Ovary (tissue), 9 donors: ENCODE results near the gene PRR22. TPM values are rescaled to one million over a fixed set of nuclear protein-coding genes. Genes with fewer than 3 reads are reported as not detected.

ENCODE experiments used
- DNase-seq, 5 donors: peaks; one replicate each; pipeline ENCODE4 v3.0.0-alpha.2; 2019 to 2020
- H3K27ac ChIP-seq, 2 donors: fragments of 200-600 bp; one replicate each; pipeline versions ENCODE4 v1.5.1 to v1.8.0; 2019 to 2022
- H3K27me3 ChIP-seq: fragments of 200-600 bp; one replicate; pipeline ENCODE4 v1.8.0; 2022
- H3K36me3 ChIP-seq: fragments of 200-600 bp; sonication (generic); one replicate; pipeline ENCODE4 v1.5.1; 2019
- H3K4me1 ChIP-seq: one replicate; pipeline ENCODE4 v1.8.1; 2013; ENCODE audit warnings: mild to moderate bottlenecking, moderate library complexity; ENCODE audit not compliant: insufficient read depth
- H3K4me3 ChIP-seq: fragments of 200-600 bp; sonication (generic); one replicate; pipeline ENCODE4 v1.5.1; 2017
- H3K9me3 ChIP-seq, 2 donors: fragments of 200-600 bp in 1 of 2; sonication (generic) in 1 of 2; one replicate each; pipeline versions ENCODE4 v1.5.1 to v1.8.1; 2013 to 2019; ENCODE audit warnings: mild to moderate bottlenecking in 1 of 2, moderate library complexity in 1 of 2
- CTCF ChIP-seq, 3 donors: fragments of 450-650 bp in 2 of 3; fragments of 200-600 bp in 1 of 3; IDR thresholded peaks; one replicate each; pipeline versions ENCODE4 v1.5.1 to v1.8.0; 2016 to 2022; ENCODE audit warnings: antibody characterized with exemption in 3 of 3, mild to moderate bottlenecking in 1 of 3
- EP300 ChIP-seq: sonication (generic); formaldehyde crosslinking; IDR thresholded peaks from one replicate; pipeline ENCODE4 v1.6.1; 2017; ENCODE audit warnings: antibody characterized with exemption
- POLR2A ChIP-seq: fragments of 450-650 bp; IDR thresholded peaks from one replicate; pipeline ENCODE4 v1.6.1; 2017; ENCODE audit warnings: antibody characterized with exemption, mild to moderate bottlenecking, moderate library complexity
- WGBS, 3 donors: extraction: QIAGEN DNeasy Blood & Tissue Kit in 1 of 3; methylation state at CpG; one replicate each; pipeline versions ENCODE4 v1.1.5 to v1.1.7; 2013 to 2017; 5-methylcytosine and 5-hydroxymethylcytosine counted together
- intact Hi-C, 4 donors: fragments of 100-400 bp; cut with DNase I; formaldehyde crosslinking; loops; one replicate each; pipeline versions ENCODE4 v1.11.0 to v1.15.1; 2022 to 2023
- polyA plus RNA-seq, 2 donors: library from polyadenylated mRNA; stranded (reverse); fragments of 200-250 nt in 1 of 2; fragments of 350-450 nt in 1 of 2; fragmentation: Illumina TruSeq in 1 of 2; extraction: RNeasy Lipid Tissue Mini Kit (QIAGEN cat#74804) in 1 of 2; gene quantifications; one replicate each; pipeline ENCODE4 v1.2.3, GENCODE V29; 2013 to 2014
- total RNA-seq, 7 donors: library from RNA; depleted of rRNA in 2 of 7; stranded (reverse); fragments of >200 nt in 2 of 7; fragmentation: NEBNext Ultra II Directional in 3 of 7; extraction: Animal tissue kit (Norgen Biotek cat#: 25700) in 3 of 7; gene quantifications; one replicate each; pipeline versions ENCODE4 v1.1.0 to v1.2.4, GENCODE V29; 2016 to 2023
- donor health status: DM: no; HTN: no; CAD: no; lungs with moderate emphysema.
- donor health status: DM: no; HTN: no; CAD: no.
- donor health status: Bipolar disorder and iron deficiency.
- donor health status: DM: yes; HTN: yes; CAD: no.
- donor health status: DM: no; HTN: no; CAD: no.
- donor health status: DM: yes; HTN: yes; CAD: no.

The PRR22 gene
- total and polyA plus RNA-seq, 9 donors, result 0.24 to 3.8 (median 2.0) TPM; not detected in 1

- Histone ChIP-seq H3K9me3 (no peaks in the 10 kb centered on the region), H3K27ac (no peak overlapping the region), H3K27me3 (no peaks in the 10 kb centered on the region), H3K4me3 (no peak overlapping the region), H3K4me1 (peaks cover 2% of the 10 kb centered on the region), H3K36me3 (no peaks in the 10 kb centered on the region)
- WGBS, 3 donors, result 28 to 44% (median 36%) methylated on average over 6 of the region's 6 CpGs
- intact Hi-C loops, result loop anchor here in 1 of 4 donors (10.0 kb wide), 1 partner anchor 89 kb away; no protein-coding TSS in a partner anchor
- no peak for TF ChIP-seq EP300
- no peak for TF ChIP-seq CTCF (IDR thresholded peaks at IDR 0.05)
- TF ChIP-seq POLR2A, result no peak
- DNase-seq, result no peak
Observed at GRCh38 chr19:5806133-5806489, 21.6 kb upstream of the PRR22 start.

- Histone ChIP-seq H3K4me1 (peaks cover 2% of the 10 kb centered on the region), H3K27ac (no peak overlapping the region), H3K4me3 (no peak overlapping the region), H3K9me3 (no peaks in the 10 kb centered on the region), H3K36me3 (no peaks in the 10 kb centered on the region), H3K27me3 (no peaks in the 10 kb centered on the region)
- intact Hi-C loops, result loop anchor here in 1 of 4 donors (10.0 kb wide), 1 partner anchor 89 kb away; no protein-coding TSS in a partner anchor
- DNase-seq, result peak in 3 of 5 donors; percentile 36 to 63 (median 36)
- WGBS, 3 donors, result 2 to 4% (median 3%) methylated on average over 18 to 46 of the region's 46 CpGs
- TF ChIP-seq POLR2A (no peak), CTCF (IDR thresholded peaks at IDR 0.05) (peak in 1 of 3 donors; percentile 33)
Observed at GRCh38 chr19:5805462-5806132, 21.1 kb upstream of the PRR22 start.

GRCh38 chr19:5804516-5805461 lies 20.2 kb upstream of the PRR22 start, which contains the start of gene NRTN:
Gene NRTN, plus strand, starts transcription at chr19:5805067. Its CDS starts 19,099 bp downstream, at chr19:5824166.
- no peaks in the 10 kb centered on the region for H3K27me3 ChIP-seq
- H3K9me3 ChIP-seq, result no peaks in the 10 kb centered on the region
- DNase-seq, result peak in 1 of 5 donors; percentile 34
- H3K36me3 ChIP-seq, result no peaks in the 10 kb centered on the region
- TF ChIP-seq POLR2A (no peak), CTCF (IDR thresholded peaks at IDR 0.05) (no peak), EP300 (no peak)
- WGBS, 3 donors, result 1 to 3% (median 2%) methylated on average over 33 to 87 of the region's 107 CpGs
- H3K4me3 ChIP-seq, result no peak within 1 kb of the TSS
- peaks cover 2% of the 10 kb centered on the region for H3K4me1 ChIP-seq
- no peak within 1 kb of the TSS for H3K27ac ChIP-seq
- intact Hi-C loops, result loop anchor here in 2 of 4 donors (5.0 to 10.0 kb wide), 2 partner anchors 88 to 90 kb away; no protein-coding TSS in a partner anchor

GRCh38 chr19:5803752-5804515 lies 19.4 kb upstream of the PRR22 start:
- 1 to 2% (median 2%) methylated on average over 39 to 54 of the region's 54 CpGs for WGBS, 3 donors
- Histone ChIP-seq H3K27me3 (no peaks in the 10 kb centered on the region), H3K9me3 (no peaks in the 10 kb centered on the region), H3K4me3 (no peak overlapping the region), H3K36me3 (no peaks in the 10 kb centered on the region), H3K27ac (no peak overlapping the region), H3K4me1 (peaks cover 8% of the 10 kb centered on the region)
- TF ChIP-seq POLR2A, result no peak
- TF ChIP-seq EP300, result no peak
- TF ChIP-seq CTCF (IDR thresholded peaks at IDR 0.05), result peak; percentile 35 to 57 (median 48)
- peak; percentile 46 to 85 (median 68) for DNase-seq
- intact Hi-C loops, result loop anchor here in 2 of 4 donors (5.0 to 10.0 kb wide), 2 partner anchors 88 to 91 kb away; no protein-coding TSS in a partner anchor
